C1 segment of cervical spinal cord (tissue), 14 donors: Measurements from ENCODE around the gene GTPBP1.
A peak's percentile ranks its signal among the peaks of the same experiment; 100 is the strongest.

ENCODE experiments used
- DNase-seq, 14 donors: peaks; one replicate each; lab custom pipeline; 2025; lab: John Stamatoyannopoulos, UW

GTPBP1 gene

GRCh38 chr22:38724926-38725571, 19.3 kb downstream of the GTPBP1 start:
- DNase-seq, result peak in 2 of 14 donors; percentile 20 to 38

DNA sequence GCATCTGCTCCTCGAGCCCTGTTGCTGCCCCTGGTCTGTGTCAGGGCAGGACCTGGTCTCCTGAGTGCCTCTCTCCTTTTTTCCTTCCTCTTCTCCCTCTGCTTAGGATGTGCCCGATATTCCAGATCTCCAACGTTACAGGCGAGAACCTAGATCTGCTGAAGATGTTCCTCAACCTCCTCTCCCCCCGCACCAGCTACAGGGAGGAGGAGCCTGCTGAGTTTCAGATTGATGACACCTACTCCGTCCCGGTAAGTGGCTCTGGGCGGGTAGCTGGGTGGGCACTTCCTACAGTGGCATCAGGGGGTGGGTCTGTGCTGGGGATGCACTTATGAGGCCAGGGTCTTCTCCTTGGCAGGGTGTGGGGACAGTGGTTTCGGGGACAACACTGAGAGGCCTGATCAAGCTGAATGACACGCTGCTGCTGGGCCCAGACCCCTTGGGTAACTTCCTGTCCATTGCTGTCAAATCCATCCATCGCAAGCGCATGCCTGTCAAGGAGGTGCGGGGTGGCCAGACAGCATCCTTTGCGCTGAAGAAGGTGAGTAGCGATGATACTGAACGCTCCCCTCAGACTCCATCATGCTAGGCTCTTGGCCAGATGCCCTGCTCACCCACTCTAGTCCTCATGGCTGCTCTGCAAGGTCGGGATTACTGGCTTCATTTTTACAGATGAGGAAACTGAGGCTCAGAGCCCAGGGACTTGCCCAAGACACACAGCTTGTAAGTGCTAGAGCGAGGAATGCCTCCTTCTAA, 20.3 kb downstream of the GTPBP1 start:
- DNase-seq, result no peak

- no peak for DNase-seq
These were observed 21.4 kb downstream of the GTPBP1 start for GRCh38 chr22:38727123-38727522.

GRCh38 chr22:38727530-38728451, 22.0 kb downstream of the GTPBP1 start:
- no peak for DNase-seq

DNA sequence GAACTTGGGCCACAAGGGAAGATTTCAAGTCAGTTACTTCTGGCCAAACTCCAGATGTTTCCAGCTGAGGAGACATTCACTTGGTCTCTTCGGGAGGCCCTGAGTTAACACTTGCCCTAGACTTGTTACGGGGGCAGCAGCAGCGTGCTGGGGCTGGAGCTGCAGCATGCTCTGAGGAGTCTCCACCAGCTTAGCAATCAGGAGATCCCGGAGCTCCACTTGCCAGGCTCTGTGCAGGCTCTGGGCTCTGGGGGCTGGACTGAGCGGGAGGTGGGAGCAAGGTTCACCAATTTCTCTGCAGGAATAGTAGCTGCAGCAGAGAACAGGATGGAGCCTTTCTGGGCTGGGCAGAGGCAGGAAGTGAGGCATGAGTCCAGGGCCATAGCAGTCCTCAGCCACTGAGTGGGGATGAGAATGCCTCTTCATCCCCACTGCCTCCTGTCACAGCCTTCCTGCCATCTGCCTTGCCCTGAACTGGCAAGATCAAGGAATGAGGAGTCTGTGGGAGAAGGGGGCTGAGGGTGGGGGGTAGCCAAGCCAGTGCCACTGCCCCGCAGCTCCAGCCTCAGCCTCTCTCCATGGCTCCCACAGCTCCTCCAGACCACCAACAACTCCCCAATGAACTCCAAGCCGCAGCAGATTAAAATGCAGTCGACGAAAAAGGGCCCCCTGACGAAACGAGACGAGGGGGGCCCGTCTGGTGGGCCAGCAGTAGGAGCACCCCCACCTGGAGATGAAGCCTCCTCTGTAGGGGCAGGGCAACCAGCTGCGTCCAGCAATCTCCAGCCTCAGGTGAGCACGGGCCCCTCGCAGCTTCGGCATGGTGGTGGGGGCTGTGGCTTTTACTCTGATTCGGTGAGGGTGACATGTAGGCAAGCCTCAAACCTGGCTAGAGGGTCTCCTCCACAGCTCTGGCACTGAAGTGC, 23.4 kb downstream of the GTPBP1 start:
- no peak for DNase-seq

DNA sequence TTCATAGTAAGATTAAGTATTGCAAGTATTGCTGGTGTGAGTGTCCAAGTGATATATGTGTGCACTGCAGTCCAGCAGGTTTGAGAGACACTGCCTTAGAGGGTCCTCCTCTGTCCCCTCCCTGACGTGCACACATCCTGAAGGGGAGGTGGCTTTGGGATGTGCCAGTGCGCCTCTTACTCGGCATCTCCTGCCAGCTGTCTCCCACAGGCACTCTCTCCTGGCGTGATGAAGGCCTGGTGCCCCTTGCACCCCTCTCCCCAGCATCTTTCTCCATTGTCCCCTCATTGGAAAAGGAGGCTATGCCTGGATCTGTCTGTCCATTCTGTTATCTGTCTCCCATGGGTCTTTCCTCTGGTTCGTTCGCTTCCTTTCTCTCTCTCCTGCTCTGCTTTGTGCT, 24.2 kb downstream of the GTPBP1 start:
- no peak for DNase-seq

GRCh38 chr22:38730411-38730871, 24.7 kb downstream of the GTPBP1 start:
- DNase-seq, result no peak

DNA sequence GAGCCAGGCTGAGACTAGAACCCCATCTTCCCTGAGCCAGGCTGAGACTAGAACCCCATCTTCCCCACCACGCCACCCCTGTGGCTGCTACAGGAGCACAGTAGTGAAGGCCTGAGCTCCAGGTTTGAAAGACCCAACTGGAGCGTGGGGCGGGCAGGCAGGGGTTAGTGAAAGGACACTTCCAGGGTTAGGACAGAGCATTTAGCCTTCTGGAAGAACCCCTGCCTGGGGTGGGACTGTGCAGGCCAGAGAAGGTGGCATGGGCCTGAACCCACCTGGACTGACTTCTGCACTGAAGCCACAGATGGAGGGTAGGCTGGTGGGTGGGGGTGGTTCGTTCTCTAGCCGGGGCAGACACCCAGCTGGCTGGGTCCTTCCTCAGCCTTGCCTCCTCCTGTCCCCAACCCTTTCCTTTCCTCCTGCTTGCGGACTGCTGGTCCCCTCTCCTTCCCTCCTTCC, 26.0 kb downstream of the GTPBP1 start:
- DNase-seq, result no peak

DNA sequence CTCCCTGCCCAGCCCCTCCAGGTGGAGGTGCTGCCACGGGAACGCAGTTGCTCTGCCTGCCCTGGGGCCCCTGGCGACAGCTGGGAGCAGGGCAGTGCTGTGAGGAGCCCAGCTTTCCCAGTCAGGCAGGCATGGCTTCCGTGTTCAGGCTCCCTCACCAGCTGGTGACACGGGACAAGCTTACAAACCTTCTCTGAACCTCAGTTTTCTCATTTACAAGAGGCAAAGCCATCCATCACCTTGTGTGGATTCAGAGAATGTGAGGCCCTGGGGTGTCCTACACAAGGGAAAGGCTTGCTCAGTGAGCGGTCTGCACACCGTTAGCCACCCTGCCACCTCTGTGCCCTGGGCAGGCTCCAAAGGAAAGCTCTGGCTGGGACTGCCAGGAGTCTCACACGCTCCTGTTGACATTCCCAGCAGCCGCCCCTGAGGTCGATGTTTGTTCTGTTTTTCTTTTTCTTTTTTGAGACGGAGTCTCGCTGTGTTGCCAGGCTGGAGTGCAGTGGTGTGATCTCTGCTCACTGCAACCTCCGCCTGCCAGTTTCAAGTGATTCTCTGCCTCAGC, 26.6 kb downstream of the GTPBP1 start:
- peak in 6 of 14 donors; percentile 37 to 72 (median 50) for DNase-seq

GRCh38 chr22:38733329-38733723, 27.6 kb downstream of the GTPBP1 start:
- peak in 4 of 14 donors; percentile 66 to 82 (median 72) for DNase-seq

- DNase-seq, result peak in 12 of 14 donors; percentile 74 to 93 (median 82)
These were observed 28.1 kb downstream of the GTPBP1 start for GRCh38 chr22:38733724-38734381.

DNA sequence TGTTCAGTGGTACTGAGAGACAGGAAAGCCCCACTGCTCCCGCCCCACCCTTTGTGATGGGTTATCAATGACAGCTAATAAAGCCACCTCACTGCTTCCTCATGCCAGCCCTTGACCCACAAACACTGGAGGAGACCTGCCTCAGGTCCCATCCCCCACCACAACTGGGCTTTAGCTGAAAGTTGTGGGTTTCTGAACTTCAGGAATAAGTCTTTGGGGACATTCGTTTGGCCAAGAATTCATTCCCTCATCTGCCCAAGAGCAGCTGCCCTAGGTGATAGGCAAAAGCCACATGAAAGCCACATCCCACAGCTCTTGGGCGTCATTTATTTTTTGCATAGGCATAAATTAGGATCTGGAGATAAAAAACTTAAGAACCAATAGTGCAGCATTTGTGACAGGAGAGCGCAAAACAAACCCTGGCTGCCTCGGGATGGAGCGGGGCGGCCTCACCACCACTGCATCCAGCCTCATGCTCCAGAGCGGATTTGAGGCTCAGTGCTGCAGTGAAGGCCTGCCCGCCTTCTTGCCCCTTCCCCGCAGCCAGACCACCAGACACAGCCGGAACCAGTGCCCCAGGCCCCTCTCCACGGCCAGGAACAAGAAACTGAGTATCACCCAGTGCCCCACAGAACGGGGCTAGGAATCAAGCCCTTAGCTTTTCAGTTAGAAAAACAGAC, 28.8 kb downstream of the GTPBP1 start:
- no peak for DNase-seq

DNA sequence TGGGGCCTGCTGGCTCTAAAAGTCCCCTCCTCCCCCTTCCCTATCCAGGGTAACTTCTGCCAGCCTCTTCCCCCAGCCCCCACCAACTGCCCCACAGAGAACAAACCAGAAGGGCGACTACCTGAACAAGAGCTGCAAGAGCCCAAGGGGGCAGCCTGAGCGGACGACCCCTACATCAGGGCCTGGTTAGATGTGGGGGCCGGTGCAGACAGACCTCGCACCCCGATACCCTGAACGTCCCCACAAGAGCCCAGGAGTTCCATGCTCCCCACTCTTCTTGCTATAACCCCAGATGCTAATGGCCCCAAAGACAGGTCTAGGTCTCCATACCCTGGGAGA, 29.4 kb downstream of the GTPBP1 start:
- no peak for DNase-seq

DNA sequence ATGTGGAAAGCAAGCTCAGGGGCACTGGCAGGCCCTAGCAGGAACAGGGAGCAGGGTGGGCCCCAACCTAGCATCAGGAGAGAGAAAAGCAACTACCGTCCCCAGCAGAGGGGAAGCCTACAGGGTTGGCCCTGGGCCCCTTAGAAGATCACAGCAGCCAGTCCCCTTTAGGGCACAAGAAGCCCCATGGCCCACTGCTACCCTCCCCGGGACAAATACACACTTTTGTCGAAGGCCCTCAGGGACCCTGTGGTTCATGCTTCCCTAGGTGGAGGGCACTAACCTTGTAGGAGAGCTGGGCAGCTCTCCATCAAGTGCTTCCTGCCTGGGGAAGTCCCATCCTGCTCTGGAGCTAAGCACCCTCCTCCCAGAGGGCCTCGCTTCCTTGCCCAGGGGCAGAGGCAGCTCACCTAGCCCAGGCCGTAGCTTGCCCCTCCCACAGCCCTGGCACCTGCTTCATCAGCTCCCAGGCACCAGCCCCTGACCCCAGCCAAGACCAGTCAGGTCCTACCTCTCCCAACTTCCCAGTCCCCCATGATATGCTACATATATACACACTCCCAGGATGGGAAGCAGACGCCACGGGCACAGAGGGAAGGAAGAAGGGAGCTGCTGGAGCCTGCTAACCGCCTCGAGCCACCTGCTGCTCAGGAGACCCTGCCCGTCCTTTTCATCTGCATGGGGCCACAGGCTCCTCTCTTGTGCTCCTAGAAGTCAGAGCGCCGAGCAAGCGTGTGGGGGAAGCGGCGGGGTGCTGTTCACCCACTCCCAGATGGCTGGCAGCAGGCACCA, 29.9 kb downstream of the GTPBP1 start:
- DNase-seq, result no peak

- no peak for DNase-seq
These were observed 30.5 kb downstream of the GTPBP1 start for GRCh38 chr22:38736257-38736570.

GRCh38 chr22:38737302-38738060, 31.7 kb downstream of the GTPBP1 start:
- DNase-seq, result no peak

DNA sequence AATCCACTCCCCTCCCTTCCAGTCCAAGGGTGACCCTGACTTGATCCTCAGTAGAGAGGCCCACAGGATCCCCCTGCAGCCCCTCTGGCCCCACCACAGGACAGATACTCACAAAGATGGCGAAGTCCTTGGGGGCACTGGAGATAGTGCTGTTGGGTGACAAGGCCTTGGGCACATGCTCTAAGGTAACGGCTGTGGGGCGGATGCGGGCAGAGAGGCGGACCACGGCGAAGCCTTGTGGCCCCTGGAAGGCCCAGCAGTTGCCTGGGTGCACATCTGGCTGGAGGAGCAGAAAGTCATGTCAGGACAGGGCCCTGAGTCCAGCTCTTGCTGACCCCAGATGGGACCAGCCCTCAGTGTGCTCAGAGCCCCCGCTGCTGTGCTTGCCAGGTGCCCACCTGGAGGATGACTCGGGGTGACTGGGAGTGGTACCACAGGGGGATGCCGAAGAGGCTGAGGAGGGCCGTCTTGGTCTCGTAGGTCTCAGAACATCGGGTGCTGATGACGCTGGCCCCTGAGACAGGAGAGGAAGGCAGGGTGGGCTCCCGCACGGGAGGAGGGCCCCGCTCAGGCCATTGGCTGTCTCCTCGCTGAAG, 32.8 kb downstream of the GTPBP1 start:
- DNase-seq, result no peak
